ENCODE data around the gene PROK1.

DNA sequence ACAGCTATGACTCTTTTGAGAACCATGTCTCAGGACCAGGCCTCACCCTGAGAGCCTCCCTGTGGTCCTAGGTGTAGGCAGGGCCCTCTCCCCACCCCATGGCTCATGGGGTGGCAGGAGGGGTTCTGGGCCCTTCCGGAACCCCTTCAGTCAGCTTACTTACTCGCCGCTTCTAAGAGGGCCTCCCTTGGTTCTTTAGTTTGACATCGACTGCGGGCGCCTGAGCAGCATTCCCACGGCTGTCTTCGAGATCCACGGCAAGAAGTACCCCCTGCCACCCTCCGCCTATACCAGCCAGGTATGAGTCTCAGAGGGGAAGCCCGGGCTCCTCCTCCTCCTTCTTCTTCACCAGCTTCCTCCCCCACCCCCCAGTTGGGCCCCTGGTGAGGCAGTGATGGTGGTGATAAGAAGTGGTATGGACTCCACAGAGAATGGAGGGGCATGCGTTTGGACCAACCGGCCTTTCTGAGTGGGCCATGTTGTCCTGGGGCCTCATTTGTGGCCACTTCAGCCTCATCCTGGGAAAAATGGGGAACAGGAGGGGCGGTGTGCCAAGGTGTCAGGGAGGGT, 39.1 kb downstream of the PROK1 start:
- TF ChIP-seq GATA2 (IDR thresholded peaks at IDR 0.05; ENCODE audit: low read depth, low read length) (no peak), GATA3 (IDR thresholded peaks at IDR 0.05; ENCODE audit: low read depth, low read length) (no peak)

Measured in SH-SY5Y (cell line).